NT2/D1 (cell line): ENCODE measurements around the gene NTF3.

Experiments
- DNase-seq: peaks from one replicate; pipeline ENCODE4 v3.0.0-alpha.2; 2011; ENCODE audit warnings: low read depth, low spot score
- H3K27me3 ChIP-seq: 2 replicates; pipeline ENCODE4 v1.6.0; 2011; ENCODE audit warnings: mild to moderate bottlenecking; ENCODE audit not compliant: insufficient read length, insufficient read depth
- H3K36me3 ChIP-seq: 2 replicates; pipeline ENCODE4 v1.6.1; 2011; ENCODE audit warnings: mild to moderate bottlenecking, low read length, mixed read lengths; ENCODE audit not compliant: insufficient read depth, insufficient read length
- H3K4me1 ChIP-seq: 2 replicates; pipeline ENCODE4 v1.5.1; 2011; ENCODE audit not compliant: insufficient read depth, insufficient read length
- H3K4me3 ChIP-seq: 2 replicates; pipeline ENCODE4 v1.5.1; 2011; ENCODE audit warnings: low read depth; ENCODE audit not compliant: insufficient read length
- H3K9ac ChIP-seq: 2 replicates; pipeline ENCODE4 v1.6.0; 2011; ENCODE audit warnings: low read depth; ENCODE audit not compliant: insufficient read length
- H3K9me3 ChIP-seq: 2 replicates; pipeline ENCODE4 v1.5.1; 2011; ENCODE audit warnings: mild to moderate bottlenecking, low read length; ENCODE audit not compliant: insufficient read depth
- SUZ12 ChIP-seq: IDR thresholded peaks from 2 replicates; pipeline ENCODE4 v1.6.1; 2011; ENCODE audit not compliant: insufficient read length, insufficient read depth; ENCODE audit errors: extremely low read depth
- YY1 ChIP-seq: IDR thresholded peaks from 2 replicates; pipeline ENCODE4 v1.6.1; 2011; ENCODE audit not compliant: insufficient read length, insufficient read depth
- ZNF274 ChIP-seq: IDR thresholded peaks from 2 replicates; pipeline ENCODE4 v1.6.1; 2011; ENCODE audit warnings: mild to moderate bottlenecking, low read depth, low read length

Gene NTF3

DNA sequence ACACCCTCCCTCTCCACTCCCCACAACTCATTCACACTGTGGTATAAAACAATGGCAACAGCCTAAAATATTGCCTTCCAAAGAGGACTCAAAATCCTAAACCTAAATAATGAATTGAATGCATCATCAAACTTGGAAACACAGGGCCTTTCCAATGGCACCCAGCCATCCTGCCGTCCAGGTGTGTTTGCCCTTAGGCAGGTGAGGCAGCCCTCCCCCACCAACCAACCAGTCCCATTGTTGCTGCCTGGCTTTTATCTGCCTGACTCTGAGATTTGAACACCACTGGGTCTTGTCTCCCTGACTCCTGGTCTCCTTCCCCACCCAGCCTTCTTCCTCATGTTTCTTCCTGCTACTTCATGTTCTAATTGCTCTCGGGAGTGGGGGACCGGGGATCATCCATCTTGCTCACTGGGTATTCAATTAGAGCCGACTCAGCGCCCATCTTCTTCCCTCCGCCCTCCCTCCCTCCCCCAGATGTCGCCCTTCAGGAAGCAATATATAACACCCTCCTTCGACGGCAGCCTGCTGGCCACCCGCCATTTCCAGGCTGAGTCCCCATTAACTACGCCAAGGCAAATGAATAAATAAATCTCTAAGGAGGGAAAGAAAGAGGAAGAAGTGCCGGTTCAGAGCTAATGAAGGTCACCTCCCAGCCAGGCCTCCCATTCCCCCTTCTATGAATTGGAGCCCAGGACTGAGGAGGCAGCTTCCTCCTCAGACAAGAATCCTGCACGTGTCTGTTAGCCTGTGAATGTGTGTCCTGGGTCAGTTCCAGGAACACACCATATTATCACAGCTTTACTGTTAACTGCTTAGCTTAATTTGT is 36.3 kb upstream of the NTF3 start:
- TF ChIP-seq YY1 (no peak), SUZ12 (no peak), ZNF274 (no peak)
- Histone ChIP-seq H3K9me3 (no peaks in the 10 kb centered on the region), H3K27me3 (no peaks in the 10 kb centered on the region), H3K9ac (no peak overlapping the region), H3K4me1 (no peaks in the 10 kb centered on the region), H3K4me3 (no peak overlapping the region), H3K36me3 (no peaks in the 10 kb centered on the region)
- no peak for DNase-seq

DNA sequence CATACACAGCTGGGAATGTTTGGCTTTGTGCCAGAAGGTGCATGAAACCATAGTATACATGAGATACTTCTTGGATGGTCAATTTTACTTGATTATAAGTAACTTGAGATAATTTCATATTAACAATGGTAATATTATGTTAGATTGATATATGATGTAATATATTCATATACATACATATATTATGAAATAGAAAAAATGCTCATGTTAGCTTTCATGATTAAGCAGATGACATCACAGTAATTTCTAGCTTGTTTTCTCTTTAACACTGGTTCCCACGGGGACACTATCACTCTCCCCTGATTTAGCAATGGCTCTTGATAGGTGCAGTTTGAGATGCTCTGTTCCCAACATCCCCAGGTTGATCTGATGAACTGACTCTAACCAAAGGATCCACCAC is 35.4 kb upstream of the NTF3 start:
- Histone ChIP-seq H3K27me3 (no peaks in the 10 kb centered on the region), H3K4me3 (no peak overlapping the region), H3K4me1 (no peaks in the 10 kb centered on the region), H3K36me3 (no peaks in the 10 kb centered on the region), H3K9me3 (no peaks in the 10 kb centered on the region), H3K9ac (no peak overlapping the region)
- DNase-seq = no peak
- TF ChIP-seq SUZ12 (no peak), ZNF274 (no peak), YY1 (no peak)

DNA sequence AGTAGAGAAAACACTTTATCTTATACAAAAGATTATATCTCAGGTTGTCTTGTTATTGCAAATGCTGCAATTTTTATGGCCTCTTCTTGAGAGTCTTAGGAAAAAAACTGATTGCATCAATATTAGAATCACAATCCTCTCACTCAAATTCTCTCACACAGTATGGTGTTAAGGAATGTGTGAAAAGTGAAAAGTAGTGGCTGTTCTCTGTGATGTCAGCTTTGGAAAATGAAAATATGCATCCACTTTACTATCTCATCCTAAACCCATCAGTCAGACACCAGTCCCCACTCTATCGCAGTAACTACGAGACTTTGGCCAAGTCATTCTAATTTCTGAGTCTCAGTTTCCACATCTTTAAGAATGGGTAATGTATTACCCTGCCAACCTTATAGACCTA is 32.6 kb upstream of the NTF3 start:
- Histone ChIP-seq H3K27me3 (no peaks in the 10 kb centered on the region), H3K36me3 (no peaks in the 10 kb centered on the region), H3K9me3 (no peaks in the 10 kb centered on the region), H3K9ac (no peak overlapping the region), H3K4me1 (no peaks in the 10 kb centered on the region), H3K4me3 (no peak overlapping the region)
- no peak for DNase-seq
- TF ChIP-seq SUZ12 (no peak), YY1 (no peak), ZNF274 (no peak)

DNA sequence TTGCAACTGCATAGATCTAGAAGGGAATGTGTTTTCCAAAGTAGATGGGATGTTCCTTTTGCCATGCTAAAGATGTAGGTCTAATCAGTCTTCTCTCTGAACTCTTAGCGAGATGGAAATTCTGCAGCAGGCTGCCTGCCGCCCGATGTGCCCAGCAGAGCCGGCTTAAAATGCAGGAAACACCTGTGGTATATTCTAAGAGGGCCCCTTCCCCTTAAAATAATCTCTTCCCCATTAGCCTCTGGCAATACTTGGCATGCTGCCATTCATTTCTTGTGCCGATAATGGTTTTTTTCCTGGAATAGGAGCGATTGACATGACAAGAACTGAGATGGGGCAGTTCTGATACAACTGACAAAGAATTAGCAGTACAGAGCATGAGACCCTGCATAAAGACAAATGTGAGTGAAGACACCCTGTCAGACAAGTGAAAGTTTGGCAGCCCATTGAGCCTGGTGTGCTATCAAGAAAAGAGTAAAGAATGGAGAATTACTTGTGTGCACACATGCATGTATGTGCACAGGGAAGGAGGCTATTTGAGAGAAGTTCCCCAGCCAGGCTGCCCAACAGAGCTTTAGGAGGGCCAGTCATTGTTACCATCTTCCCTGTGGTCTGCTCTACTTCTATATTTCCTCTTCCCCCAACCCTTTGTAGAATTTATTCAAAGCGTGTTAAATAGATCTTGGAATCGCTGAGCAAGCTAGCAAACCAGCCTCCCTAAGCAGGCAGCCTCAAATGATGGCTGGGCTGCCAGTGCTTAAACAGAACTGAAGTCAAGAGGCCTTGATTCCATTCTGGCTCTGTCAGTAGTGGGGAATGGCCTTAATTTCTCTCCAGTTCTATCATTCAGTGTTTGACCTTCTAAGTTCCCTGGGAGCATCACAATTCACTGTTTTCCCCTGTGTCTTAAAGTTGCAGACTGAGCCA is 29.6 kb upstream of the NTF3 start:
- Histone ChIP-seq H3K4me1 (peaks cover 2% of the 10 kb centered on the region), H3K36me3 (no peaks in the 10 kb centered on the region), H3K4me3 (no peak overlapping the region), H3K27me3 (no peaks in the 10 kb centered on the region), H3K9me3 (no peaks in the 10 kb centered on the region), H3K9ac (no peak overlapping the region)
- TF ChIP-seq YY1 (no peak), ZNF274 (no peak), SUZ12 (no peak)
- no peak for DNase-seq

DNA sequence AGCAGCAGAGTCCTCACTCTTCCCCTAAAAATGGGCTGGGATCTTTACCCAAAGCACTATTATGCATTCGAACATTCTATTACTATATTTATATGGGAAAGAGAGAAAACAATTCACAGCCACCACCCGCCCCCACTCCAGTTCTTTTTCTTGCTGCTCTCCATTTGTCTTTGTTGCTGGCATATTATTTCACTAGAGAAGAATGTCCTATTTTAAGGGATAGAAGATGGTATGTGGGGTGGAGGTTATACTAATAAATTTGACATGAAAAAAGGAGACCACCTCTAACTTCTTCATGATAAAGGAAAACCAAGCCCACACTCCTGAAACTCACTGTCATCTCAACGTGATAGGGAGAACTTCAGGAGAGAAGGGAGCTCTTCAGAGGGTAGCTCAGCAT is 28.5 kb upstream of the NTF3 start:
- TF ChIP-seq SUZ12 (no peak), ZNF274 (no peak)
- peaks cover 5% of the 10 kb centered on the region for H3K4me1 ChIP-seq
- H3K36me3 ChIP-seq = no peaks in the 10 kb centered on the region
- no peaks in the 10 kb centered on the region for H3K9me3 ChIP-seq
- H3K4me3 ChIP-seq = no peak overlapping the region
- no peaks in the 10 kb centered on the region for H3K27me3 ChIP-seq
- DNase-seq = no peak
- H3K9ac ChIP-seq = no peak overlapping the region

DNA sequence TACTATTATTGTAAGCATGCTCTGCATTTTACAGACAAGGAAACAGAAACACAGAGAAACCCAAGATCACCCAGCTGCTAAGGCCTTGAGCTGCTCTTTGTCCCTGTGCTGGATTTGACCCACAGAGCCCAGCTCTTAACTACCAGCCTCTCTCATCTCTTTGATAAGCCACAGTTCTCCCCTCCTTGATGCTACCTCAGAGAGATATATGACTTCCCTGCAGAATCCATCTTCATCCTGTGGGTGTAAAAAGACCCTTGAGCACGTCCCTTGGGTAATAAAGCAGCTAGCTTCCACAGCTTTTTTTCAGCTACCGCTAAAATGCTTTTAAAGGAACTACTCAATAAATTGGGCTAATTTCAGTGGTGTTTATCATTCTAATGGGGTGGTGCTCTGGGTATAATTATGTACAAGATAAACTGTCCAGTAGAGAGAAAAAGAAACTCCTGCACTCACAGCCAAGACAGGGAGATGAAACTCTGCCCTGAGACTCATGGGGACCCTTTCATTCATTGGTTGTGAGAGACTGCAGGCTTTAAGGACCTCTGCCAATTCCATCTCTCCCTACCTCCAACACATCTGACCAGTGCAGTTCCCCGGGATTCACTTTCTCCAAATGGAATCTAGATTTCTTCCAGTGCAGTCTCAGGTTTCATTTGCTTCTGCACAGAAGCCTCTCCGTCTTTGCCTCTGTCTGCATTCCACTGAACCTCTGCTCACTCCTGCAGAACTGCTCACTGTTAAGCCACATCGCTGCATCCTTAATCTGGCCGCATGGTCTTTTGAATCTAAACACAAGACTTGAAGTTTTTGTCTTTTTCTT is 24.7 kb upstream of the NTF3 start:
- no peaks in the 10 kb centered on the region for H3K36me3 ChIP-seq
- no peak overlapping the region for H3K9ac ChIP-seq
- no peaks in the 10 kb centered on the region for H3K27me3 ChIP-seq
- no peaks in the 10 kb centered on the region; the same call in 1 of the 2 replicates for H3K9me3 ChIP-seq
- peaks cover 5% of the 10 kb centered on the region for H3K4me1 ChIP-seq
- TF ChIP-seq YY1 (no peak), ZNF274 (no peak), SUZ12 (no peak)
- DNase-seq = no peak
- H3K4me3 ChIP-seq = no peak overlapping the region

DNA sequence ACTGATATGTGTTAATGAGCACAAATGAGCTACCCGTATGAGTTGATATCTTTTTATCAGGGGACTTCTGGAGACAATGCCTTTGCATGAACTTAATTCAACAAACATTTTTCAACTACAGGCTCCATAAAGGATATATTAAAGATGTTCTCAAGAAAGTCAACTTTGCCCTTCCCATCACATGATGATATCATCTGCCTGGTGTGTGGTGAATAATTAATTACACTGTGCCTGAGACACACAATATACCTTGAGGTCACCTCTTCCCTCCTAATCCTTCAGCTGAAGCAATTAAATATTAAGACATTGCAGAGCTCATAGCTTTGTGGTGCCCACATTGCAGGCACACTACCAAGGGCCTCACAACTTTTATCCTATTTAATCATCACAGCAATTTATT is 22.3 kb upstream of the NTF3 start:
- Histone ChIP-seq H3K4me1 (peaks cover 5% of the 10 kb centered on the region), H3K36me3 (no peaks in the 10 kb centered on the region), H3K9me3 (no peaks in the 10 kb centered on the region; the same call in none of the 2 replicates), H3K4me3 (no peak overlapping the region), H3K9ac (no peak overlapping the region), H3K27me3 (no peaks in the 10 kb centered on the region)
- no peak for TF ChIP-seq SUZ12
- TF ChIP-seq YY1 = no peak
- TF ChIP-seq ZNF274 = no peak
- no peak for DNase-seq
